Activated CD4-positive, CD25-positive, alpha-beta regulatory T cell (primary cell): ENCODE results near the gene ORAI2.
"Not testable (repeated sequence)": the region's sequence is repeated elsewhere in the genome, so short reads cannot be mapped to it uniquely, and the experiment has no call there.

Experiments used
- DNase-seq, 4 experiments: peaks; one replicate each; lab custom pipeline; 2025; lab: John Stamatoyannopoulos, UW

The ORAI2 gene

GRCh38 chr7:102469972-102470825, 36.8 kb downstream of the ORAI2 start:
- DNase-seq: no peak

DNA sequence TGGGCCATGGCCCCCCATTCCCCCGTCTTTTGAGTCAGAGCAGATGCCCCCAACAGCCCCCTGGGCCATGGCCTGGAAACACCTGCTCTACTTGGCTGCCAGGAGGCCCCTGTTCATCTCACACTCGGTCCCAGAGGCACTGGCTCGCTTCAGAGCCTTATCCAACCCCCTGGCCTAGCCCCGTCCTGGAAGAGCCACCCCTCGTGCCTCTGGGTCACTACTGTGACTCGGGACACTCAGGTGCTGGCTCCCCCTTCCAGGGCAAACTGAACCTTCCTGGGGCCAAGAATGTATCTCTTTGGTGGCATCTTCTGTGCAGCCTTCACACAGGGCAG, 38.4 kb downstream of the ORAI2 start:
- no peak for DNase-seq

- DNase-seq: no peak
Measured at GRCh38 chr7:102472126-102473041, 39.0 kb downstream of the ORAI2 start.

DNA sequence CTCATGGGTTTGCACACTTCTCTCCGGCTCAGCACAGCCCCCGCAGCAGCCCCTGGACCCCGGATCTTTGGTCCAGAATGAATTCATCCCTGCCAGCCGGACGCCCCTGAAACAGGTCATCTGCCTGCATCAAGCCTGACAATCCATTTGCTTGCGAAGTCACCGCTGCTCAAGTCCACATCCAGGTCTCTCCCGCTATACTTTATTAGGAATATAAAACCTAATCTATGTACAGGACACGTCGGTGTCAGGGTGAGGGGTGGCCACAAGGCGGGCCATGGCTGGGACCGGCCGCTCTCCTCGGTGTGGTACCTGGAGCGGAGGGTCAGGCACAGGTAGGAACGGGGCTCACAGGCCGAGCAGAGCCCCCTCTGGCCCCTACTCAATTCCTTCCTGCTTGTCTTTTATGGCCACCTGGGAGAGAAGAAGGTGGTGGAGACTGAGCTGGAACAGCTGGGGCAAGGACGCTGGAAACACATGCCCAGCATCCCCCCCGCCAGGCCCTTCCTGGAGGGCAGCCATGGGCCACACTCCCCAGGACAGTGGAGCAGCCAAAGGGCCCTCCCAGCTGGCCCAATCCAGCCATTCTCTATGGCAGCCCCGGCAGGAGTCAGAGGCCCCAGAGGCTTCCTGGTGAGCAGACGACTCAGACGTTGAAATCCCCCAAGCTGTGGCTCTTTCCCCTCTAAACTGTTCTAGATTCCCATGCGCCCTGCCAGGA, 40.1 kb downstream of the ORAI2 start:
- no peak for DNase-seq

DNA sequence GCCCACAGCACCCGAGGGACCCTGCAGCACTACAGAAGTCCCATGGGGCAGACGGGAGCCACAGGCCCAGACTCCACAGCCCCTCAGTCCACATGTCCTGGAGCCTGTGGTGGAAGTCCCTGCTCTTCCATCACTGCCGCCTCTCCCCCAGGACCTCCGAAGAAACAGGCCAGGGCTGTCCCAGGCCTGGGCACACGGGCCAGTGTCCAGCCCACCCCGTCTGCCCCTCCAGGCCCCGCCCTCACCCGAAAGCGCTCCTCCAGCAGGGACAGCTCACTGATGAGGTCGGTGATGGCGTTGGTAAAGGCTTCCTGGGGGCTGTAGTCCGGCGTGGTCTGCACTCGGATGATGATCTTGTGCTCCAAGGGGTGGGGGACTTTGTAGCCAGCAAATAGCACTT, 40.7 kb downstream of the ORAI2 start:
- DNase-seq: not testable (repeated sequence)

DNA sequence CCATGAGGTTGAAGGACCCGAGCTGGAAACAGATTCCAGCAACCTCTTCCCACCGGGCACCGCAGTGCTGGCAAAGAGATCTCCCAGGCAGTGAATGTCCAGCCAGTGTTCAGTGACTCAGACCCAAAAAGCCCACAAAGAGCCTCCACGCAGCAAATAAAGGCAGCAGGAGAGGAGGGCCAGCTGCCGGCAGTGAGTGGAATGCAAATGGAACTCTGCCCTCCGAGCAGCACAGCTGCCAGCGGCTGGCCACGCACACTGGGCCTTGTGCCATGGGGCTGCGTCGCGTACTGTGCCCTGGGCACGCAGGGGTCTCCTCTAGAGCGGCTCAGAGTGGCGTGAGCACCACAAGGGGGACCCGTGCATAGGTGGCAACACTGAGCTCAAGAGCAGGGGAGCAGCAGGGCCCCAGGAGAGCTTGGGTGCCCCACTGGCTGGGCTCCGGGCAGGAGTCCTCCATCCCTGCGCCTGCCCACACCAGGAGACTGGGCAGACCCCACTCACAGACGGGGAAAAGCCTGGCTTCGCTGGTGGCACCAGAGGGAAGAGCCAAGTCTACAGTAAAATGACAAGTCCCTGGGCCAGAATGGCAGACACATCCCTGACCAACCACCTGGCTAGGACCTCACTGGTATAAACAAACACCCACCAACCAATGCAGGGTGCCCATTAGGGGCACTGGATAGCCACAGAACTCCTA, 41.5 kb downstream of the ORAI2 start:
- DNase-seq: not testable (repeated sequence)

GRCh38 chr7:102478314-102479208, 45.2 kb downstream of the ORAI2 start, which contains the start of gene POLR2J:
POLR2J (minus strand) TSS chr7:102478922; CDS start chr7:102478860, 62 bp downstream.
- DNase-seq: not testable (repeated sequence)

- DNase-seq: not testable (repeated sequence)
Measured at GRCh38 chr7:102479209-102479584, 45.8 kb downstream of the ORAI2 start.

GRCh38 chr7:102479982-102480637, 46.7 kb downstream of the ORAI2 start:
- DNase-seq: not testable (repeated sequence)

- DNase-seq: not testable (repeated sequence)
Measured at GRCh38 chr7:102481962-102482361, 48.6 kb downstream of the ORAI2 start.

GRCh38 chr7:102484317-102484716, 50.9 kb downstream of the ORAI2 start:
- not testable (repeated sequence) for DNase-seq

- DNase-seq: not testable (repeated sequence)
Measured at GRCh38 chr7:102490529-102491075, 57.2 kb downstream of the ORAI2 start.

- DNase-seq: not testable (repeated sequence)
Measured at GRCh38 chr7:102493220-102493935, 60.0 kb downstream of the ORAI2 start.

DNA sequence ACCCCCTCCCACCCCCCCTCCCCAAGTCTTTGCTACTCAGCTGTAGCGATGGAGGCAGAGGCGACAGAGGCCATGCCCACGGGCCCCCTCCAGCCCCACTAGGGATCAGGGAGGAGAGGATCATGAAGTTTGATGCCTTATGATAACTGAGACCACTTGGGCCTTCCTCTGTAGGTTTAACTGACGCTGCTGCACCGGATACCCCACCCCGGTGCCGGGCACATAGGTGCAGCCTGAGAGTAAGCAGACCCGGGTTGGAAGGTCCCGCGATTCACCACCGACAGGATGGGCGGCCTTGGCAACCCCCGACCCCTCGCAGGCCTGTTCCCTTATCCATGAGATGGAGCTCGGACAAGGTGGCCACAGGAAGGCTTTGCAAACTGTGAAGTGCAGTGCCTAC, 60.7 kb downstream of the ORAI2 start:
- DNase-seq: not testable (repeated sequence)

DNA sequence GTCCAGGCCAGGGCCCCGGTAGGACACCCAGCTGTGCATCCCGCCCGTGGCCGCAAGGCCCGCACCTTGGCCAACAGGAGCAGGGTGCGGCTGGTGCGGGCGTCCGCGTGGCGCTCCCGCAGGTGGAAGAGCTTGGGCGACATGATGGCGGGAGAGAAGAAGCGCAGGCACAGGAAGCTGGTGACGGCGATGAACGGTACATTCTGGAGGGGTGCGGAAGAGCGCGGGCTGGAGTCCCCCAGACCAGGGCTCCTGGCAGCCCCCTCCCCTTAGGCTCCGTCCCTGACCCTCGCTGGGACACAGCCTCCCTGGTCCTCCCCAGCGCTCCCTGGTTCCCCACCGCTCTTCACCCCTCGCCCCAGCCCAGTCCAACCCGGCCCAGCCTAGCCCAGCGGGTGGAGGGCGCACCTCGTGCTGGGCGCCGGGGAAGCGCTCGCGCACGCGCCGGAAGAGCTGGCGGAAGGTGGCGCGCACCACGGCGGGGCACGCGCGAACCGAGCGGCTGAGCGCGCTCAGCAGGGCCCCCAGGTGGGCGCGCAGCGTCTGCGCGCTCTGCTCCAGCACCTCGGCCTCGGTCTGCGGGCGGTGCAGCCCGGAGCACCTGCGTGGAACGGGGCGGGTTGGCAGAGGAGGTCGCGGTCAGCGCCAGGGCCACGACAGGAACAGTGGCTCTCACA, 61.2 kb downstream of the ORAI2 start:
- DNase-seq: not testable (repeated sequence)

DNA sequence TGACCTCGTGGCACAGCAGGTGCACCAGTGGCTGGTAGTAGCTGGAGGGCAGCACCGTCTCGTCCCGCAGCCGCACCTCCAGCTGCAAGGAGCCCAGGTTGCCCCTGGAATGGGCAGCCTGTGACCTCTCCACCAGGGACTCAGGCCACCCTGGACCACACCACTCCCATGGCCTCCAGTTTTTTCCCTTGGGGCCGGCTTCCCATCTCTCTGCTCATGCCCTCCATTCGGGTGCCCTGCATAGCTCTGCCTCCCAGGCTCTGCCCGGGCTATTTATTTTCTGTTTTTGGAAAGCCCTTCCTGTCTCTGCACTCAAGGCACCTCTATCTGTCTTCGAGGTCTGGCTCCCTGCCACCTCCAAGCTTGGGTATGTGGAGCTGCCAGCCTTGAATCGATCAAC, 63.5 kb downstream of the ORAI2 start:
- DNase-seq: not testable (repeated sequence)

DNA sequence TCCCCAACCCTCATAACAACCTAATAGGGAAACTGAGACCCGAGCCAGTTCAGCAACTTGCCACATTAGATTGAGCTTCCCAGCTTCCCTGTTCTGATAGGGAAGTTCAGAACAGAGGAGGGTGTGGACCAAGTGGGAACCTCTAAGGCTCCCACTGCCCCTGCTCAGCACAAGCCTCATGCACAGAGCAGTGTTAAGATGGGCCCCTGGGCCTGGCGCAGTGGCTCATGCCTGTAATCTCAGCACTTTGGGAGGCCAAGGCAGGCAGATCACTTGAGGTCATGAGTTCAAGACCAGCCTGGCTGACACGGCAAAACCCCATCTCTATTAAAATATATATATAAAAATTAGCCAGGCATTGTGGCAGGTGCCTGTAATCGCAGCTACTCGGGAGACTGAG, 63.9 kb downstream of the ORAI2 start:
- not testable (repeated sequence) for DNase-seq

DNA sequence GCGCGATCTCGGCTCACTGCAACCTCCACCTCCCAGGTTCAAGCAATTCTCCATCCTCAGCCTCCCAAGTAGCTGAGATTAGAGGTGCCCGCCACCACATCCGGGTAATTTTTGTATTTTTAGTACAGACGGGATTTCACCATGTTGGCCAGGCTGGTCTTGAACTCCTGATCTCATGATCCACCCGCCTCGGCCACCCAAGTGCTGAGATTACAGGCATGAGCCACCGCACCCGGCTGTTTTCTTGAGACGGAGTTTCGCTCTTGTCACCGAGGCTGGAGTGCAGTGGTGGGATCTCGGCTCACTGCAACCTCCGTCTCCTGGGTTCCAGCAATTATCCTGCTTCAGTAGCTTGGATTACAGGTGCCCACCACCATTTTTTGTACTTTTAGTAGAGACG, 64.9 kb downstream of the ORAI2 start:
- DNase-seq: not testable (repeated sequence)
